Ishikawa (cell line): Measurements from ENCODE around the gene SLC27A5.

ENCODE experiments used
- CEBPB ChIP-seq: IDR thresholded peaks from 2 replicates; pipeline ENCODE4 v1.6.1; 2012
- CREB1 ChIP-seq: IDR thresholded peaks from 2 replicates; pipeline ENCODE4 v1.6.1; 2012; ENCODE audit warnings: low read depth
- EGR1 ChIP-seq: IDR thresholded peaks from 2 replicates; pipeline ENCODE4 v1.6.1; 2012
- EP300 ChIP-seq: IDR thresholded peaks from 2 replicates; pipeline ENCODE4 v1.6.1; 2012; ENCODE audit warnings: borderline replicate concordance
- FOXM1 ChIP-seq: IDR thresholded peaks from 2 replicates; pipeline ENCODE4 v1.6.1; 2012; ENCODE audit warnings: low read depth, borderline replicate concordance
- MAX ChIP-seq: IDR thresholded peaks from 2 replicates; pipeline ENCODE4 v1.6.1; 2012
- NFIC ChIP-seq: IDR thresholded peaks from 2 replicates; pipeline ENCODE4 v1.6.1; 2012
- RAD21 ChIP-seq: IDR thresholded peaks from 2 replicates; pipeline ENCODE4 v1.6.1; 2012; ENCODE audit warnings: low read depth
- TAF1 ChIP-seq: IDR thresholded peaks from 2 replicates; pipeline ENCODE4 v1.6.1; 2012; ENCODE audit warnings: low read depth, mild to moderate bottlenecking
- TCF12 ChIP-seq: IDR thresholded peaks from 2 replicates; pipeline ENCODE4 v1.6.1; 2012; ENCODE audit warnings: low read depth
- TEAD4 ChIP-seq: IDR thresholded peaks from 2 replicates; pipeline ENCODE4 v1.6.1; 2012
- USF1 ChIP-seq: IDR thresholded peaks from 2 replicates; pipeline ENCODE4 v1.6.1; 2012
- YY1 ChIP-seq: IDR thresholded peaks from 2 replicates; pipeline ENCODE4 v1.6.1; 2012; ENCODE audit warnings: low read depth
- TF ChIP-seq, protein P1 (sequence below): IDR thresholded peaks from 2 replicates; pipeline ENCODE4 v1.6.1; 2012; ENCODE audit warnings: low read depth, mild to moderate bottlenecking

SLC27A5 gene

GRCh38 chr19:58474997-58475713, 36.6 kb downstream of the SLC27A5 start:
- TF ChIP-seq NFIC (no peak), MAX (peak; percentile 8; the same call in 1 of the 2 replicates), YY1 (no peak), TCF12 (no peak), CREB1 (no peak), FOXM1 (no peak)
- TF ChIP-seq, protein P1, sequence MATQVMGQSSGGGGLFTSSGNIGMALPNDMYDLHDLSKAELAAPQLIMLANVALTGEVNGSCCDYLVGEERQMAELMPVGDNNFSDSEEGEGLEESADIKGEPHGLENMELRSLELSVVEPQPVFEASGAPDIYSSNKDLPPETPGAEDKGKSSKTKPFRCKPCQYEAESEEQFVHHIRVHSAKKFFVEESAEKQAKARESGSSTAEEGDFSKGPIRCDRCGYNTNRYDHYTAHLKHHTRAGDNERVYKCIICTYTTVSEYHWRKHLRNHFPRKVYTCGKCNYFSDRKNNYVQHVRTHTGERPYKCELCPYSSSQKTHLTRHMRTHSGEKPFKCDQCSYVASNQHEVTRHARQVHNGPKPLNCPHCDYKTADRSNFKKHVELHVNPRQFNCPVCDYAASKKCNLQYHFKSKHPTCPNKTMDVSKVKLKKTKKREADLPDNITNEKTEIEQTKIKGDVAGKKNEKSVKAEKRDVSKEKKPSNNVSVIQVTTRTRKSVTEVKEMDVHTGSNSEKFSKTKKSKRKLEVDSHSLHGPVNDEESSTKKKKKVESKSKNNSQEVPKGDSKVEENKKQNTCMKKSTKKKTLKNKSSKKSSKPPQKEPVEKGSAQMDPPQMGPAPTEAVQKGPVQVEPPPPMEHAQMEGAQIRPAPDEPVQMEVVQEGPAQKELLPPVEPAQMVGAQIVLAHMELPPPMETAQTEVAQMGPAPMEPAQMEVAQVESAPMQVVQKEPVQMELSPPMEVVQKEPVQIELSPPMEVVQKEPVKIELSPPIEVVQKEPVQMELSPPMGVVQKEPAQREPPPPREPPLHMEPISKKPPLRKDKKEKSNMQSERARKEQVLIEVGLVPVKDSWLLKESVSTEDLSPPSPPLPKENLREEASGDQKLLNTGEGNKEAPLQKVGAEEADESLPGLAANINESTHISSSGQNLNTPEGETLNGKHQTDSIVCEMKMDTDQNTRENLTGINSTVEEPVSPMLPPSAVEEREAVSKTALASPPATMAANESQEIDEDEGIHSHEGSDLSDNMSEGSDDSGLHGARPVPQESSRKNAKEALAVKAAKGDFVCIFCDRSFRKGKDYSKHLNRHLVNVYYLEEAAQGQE: no peak

- no peak for TF ChIP-seq TCF12
- no peak for TF ChIP-seq USF1
- no peak for TF ChIP-seq TEAD4
- TF ChIP-seq RAD21: no peak
- TF ChIP-seq, protein P1: no peak
- TF ChIP-seq EP300: no peak
Observed at GRCh38 chr19:58474291-58474996, 37.3 kb downstream of the SLC27A5 start.

DNA sequence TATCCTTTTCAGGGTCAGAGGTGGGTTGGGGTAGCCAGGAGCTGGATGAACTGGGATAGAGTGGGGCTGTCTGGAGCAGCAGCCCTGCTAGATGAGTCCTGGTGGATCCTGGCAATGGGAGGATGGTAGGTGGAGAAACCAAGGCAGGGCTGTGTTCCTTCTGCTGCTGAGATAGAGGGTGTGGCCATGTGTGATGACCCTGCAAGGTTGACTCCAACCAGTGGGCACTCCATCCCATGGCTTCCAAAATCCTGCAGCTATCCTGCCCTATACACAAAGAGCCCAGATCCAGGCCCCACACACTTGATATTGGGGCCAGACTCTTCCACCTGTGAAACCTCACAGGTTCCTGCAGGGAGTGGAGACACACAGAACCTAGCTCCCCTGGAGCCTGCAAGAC, 38.0 kb downstream of the SLC27A5 start:
- no peak for TF ChIP-seq TAF1
- TF ChIP-seq YY1: no peak
- TF ChIP-seq MAX: no peak
- no peak for TF ChIP-seq RAD21
- no peak for TF ChIP-seq CEBPB
- TF ChIP-seq TEAD4: no peak
- no peak for TF ChIP-seq USF1
- TF ChIP-seq EGR1: no peak

- TF ChIP-seq, protein P1: no peak
- no peak for TF ChIP-seq YY1
- TF ChIP-seq NFIC: no peak
- no peak for TF ChIP-seq EGR1
- no peak for TF ChIP-seq FOXM1
- TF ChIP-seq CREB1: no peak
- no peak for TF ChIP-seq CEBPB
Observed at GRCh38 chr19:58471736-58472135, 40.1 kb downstream of the SLC27A5 start.
